ENCODE data around the gene MRPL51.

Gene MRPL51

GRCh38 chr12:6461401-6462233 is 31.4 kb downstream of the MRPL51 start:
- DNase-seq (peak; percentile 95), ATAC-seq (ENCODE audit: insufficient read depth, low read depth) (peak; percentile 97)
- H3K27me3 ChIP-seq (ENCODE audit: insufficient read depth, low read length, poor library complexity) = no peaks in the 10 kb centered on the region
- TF ChIP-seq, protein P1, sequence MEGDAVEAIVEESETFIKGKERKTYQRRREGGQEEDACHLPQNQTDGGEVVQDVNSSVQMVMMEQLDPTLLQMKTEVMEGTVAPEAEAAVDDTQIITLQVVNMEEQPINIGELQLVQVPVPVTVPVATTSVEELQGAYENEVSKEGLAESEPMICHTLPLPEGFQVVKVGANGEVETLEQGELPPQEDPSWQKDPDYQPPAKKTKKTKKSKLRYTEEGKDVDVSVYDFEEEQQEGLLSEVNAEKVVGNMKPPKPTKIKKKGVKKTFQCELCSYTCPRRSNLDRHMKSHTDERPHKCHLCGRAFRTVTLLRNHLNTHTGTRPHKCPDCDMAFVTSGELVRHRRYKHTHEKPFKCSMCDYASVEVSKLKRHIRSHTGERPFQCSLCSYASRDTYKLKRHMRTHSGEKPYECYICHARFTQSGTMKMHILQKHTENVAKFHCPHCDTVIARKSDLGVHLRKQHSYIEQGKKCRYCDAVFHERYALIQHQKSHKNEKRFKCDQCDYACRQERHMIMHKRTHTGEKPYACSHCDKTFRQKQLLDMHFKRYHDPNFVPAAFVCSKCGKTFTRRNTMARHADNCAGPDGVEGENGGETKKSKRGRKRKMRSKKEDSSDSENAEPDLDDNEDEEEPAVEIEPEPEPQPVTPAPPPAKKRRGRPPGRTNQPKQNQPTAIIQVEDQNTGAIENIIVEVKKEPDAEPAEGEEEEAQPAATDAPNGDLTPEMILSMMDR (IDR thresholded peaks at IDR 0.05; ENCODE audit: borderline replicate concordance, extremely low read depth, low read length, poor library complexity, severe bottlenecking) = peak; percentile 8
- TF ChIP-seq EZH2 (IDR thresholded peaks at IDR 0.05; ENCODE audit: borderline replicate concordance, low read depth, low read length, severe bottlenecking) = no peak
- H4K20me1 ChIP-seq (ENCODE audit: insufficient read depth, low read length) = no peaks in the 10 kb centered on the region; the same call in 1 of the 2 replicates
- no peaks in the 10 kb centered on the region for H3K9me3 ChIP-seq (ENCODE audit: insufficient read depth, low read length, severe bottlenecking)
- H3K36me3 ChIP-seq (ENCODE audit: insufficient read depth, low read length) = peaks cover 85% of the 10 kb centered on the region
- H3K4me1 ChIP-seq (ENCODE audit: insufficient read depth, low read length) = peaks cover 52% of the 10 kb centered on the region
- H3K9ac ChIP-seq (ENCODE audit: low read depth, low read length) = peak overlapping the region; percentile 54
- H3K4me3 ChIP-seq (ENCODE audit: low read depth in 1 of 2, low read length in 2 of 2) = peak overlapping the region in 1 of 2 experiments; percentile 44; a peak in 2 of 4 replicates
- peak overlapping the region; percentile 58 for H3K4me2 ChIP-seq (ENCODE audit: insufficient read depth, low read length)
- peak overlapping the region; percentile 62 for H2AFZ ChIP-seq (ENCODE audit: low read depth, low read length)
- H3K79me2 ChIP-seq (ENCODE audit: insufficient read depth, low read length) = peaks cover 26% of the 10 kb centered on the region
- peak overlapping the region; percentile 96 for H3K27ac ChIP-seq (ENCODE audit: low read length)

DNA sequence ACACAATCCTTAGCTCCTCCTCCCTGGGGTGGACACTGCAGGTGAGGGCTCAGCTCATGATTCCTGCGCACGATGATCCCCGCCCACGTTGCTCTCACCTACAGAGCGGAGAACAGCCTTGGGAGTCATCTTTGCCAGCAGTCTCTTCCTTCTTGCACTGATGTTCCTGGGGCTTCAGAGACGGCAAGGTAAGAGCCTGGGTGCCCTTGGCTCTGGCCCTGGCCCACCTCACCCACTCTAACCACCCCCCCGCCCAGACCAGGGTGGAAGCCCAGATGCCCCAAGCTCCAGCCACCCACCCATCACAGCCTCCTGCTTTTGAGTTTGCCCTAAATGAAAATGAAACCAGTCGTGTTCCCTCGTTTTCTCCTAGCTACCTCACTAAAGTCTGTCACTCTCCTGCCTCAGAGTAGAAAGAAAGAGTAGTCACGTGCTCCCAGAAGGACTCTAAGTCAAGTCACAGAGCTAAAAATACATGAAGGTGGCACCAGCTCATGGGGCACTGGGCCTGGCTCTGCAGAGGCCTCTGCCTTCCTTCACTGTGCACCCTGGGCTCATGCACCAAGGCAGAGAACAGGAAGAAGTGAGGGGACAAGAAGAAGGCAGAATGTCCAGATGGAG is 32.2 kb downstream of the MRPL51 start:
- Histone ChIP-seq H4K20me1 (ENCODE audit: insufficient read depth, low read length) (no peaks in the 10 kb centered on the region), H2AFZ (ENCODE audit: low read depth, low read length) (peak overlapping the region; percentile 62; the same call in 1 of the 2 replicates), H3K9me3 (ENCODE audit: insufficient read depth, low read length, severe bottlenecking) (no peaks in the 10 kb centered on the region), H3K9ac (ENCODE audit: low read depth, low read length) (peak overlapping the region; percentile 54), H3K4me3 (ENCODE audit: low read depth in 1 of 2, low read length in 2 of 2) (peak overlapping the region in 1 of 2 experiments; percentile 44; a peak in 1 of 4 replicates), H3K4me2 (ENCODE audit: insufficient read depth, low read length) (peak overlapping the region; percentile 58), H3K27me3 (ENCODE audit: insufficient read depth, low read length, poor library complexity) (no peaks in the 10 kb centered on the region), H3K36me3 (ENCODE audit: insufficient read depth, low read length) (peaks cover 78% of the 10 kb centered on the region), H3K79me2 (ENCODE audit: insufficient read depth, low read length) (peaks cover 19% of the 10 kb centered on the region), H3K27ac (ENCODE audit: low read length) (peak overlapping the region; percentile 96), H3K4me1 (ENCODE audit: insufficient read depth, low read length) (peaks cover 52% of the 10 kb centered on the region)
- DNase-seq (peak; percentile 39), ATAC-seq (ENCODE audit: insufficient read depth, low read depth) (peak; percentile 6; the same call in 2 of the 3 replicates)
- TF ChIP-seq, protein P1 (IDR thresholded peaks at IDR 0.05; ENCODE audit: borderline replicate concordance, extremely low read depth, low read length, poor library complexity, severe bottlenecking) = no peak
- no peak for TF ChIP-seq EZH2 (IDR thresholded peaks at IDR 0.05; ENCODE audit: borderline replicate concordance, low read depth, low read length, severe bottlenecking)

- Histone ChIP-seq H3K36me3 (ENCODE audit: insufficient read depth, low read length) (peaks cover 76% of the 10 kb centered on the region), H3K79me2 (ENCODE audit: insufficient read depth, low read length) (peaks cover 8% of the 10 kb centered on the region), H3K4me1 (ENCODE audit: insufficient read depth, low read length) (peaks cover 42% of the 10 kb centered on the region), H3K27ac (ENCODE audit: low read length) (no peak overlapping the region), H4K20me1 (ENCODE audit: insufficient read depth, low read length) (no peaks in the 10 kb centered on the region), H3K9me3 (ENCODE audit: insufficient read depth, low read length, severe bottlenecking) (no peaks in the 10 kb centered on the region), H3K9ac (ENCODE audit: low read depth, low read length) (no peak overlapping the region), H3K4me2 (ENCODE audit: insufficient read depth, low read length) (no peak overlapping the region), H3K27me3 (ENCODE audit: insufficient read depth, low read length, poor library complexity) (no peaks in the 10 kb centered on the region), H3K4me3 (ENCODE audit: low read depth in 1 of 2, low read length in 2 of 2) (no peak overlapping the region), H2AFZ (ENCODE audit: low read depth, low read length) (no peak overlapping the region)
- ATAC-seq (ENCODE audit: insufficient read depth, low read depth) (no peak), DNase-seq (no peak)
- TF ChIP-seq, protein P1 (IDR thresholded peaks at IDR 0.05; ENCODE audit: borderline replicate concordance, extremely low read depth, low read length, poor library complexity, severe bottlenecking) = no peak
- no peak for TF ChIP-seq EZH2 (IDR thresholded peaks at IDR 0.05; ENCODE audit: borderline replicate concordance, low read depth, low read length, severe bottlenecking)
Observed at GRCh38 chr12:6459004-6459337, 34.1 kb downstream of the MRPL51 start.

Measured in DND-41 (cell line).